Measurements from ENCODE around the gene LRRC75A.
"Not testable (repeated sequence)": the region's sequence is repeated elsewhere in the genome, so short reads cannot be mapped to it uniquely, and the experiment has no call there.

Gene LRRC75A

GRCh38 chr17:16455997-16456741 is 35.8 kb downstream of the LRRC75A start:
- no peak for DNase-seq (ENCODE audit: low read depth)
- no peak for TF ChIP-seq CTCF (IDR thresholded peaks at IDR 0.05; ENCODE audit: low read depth, low read length, missing control alignments)
- no peak overlapping the region for H3K4me3 ChIP-seq (ENCODE audit: low read depth, low read length)

- no peak for TF ChIP-seq CTCF (IDR thresholded peaks at IDR 0.05; ENCODE audit: low read depth, low read length, missing control alignments)
- no peak for DNase-seq (ENCODE audit: low read depth)
These were observed 38.5 kb downstream of the LRRC75A start for GRCh38 chr17:16453493-16453851.

GRCh38 chr17:16452268-16452667 is 39.7 kb downstream of the LRRC75A start:
- H3K4me3 ChIP-seq (ENCODE audit: low read depth, low read length); DNase-seq (ENCODE audit: low read depth): not testable (repeated sequence)

More at GRCh38 chr17:16453493-16453851, 38.5 kb downstream of the LRRC75A start:
- no peak overlapping the region for H3K4me3 ChIP-seq (ENCODE audit: low read depth, low read length)

GRCh38 chr17:16450028-16450427 is 42.0 kb downstream of the LRRC75A start:
- TF ChIP-seq CTCF (IDR thresholded peaks at IDR 0.05; ENCODE audit: low read depth, low read length, missing control alignments) = no peak
- no peak for DNase-seq (ENCODE audit: low read depth)
- H3K4me3 ChIP-seq (ENCODE audit: low read depth, low read length) = no peak overlapping the region

GRCh38 chr17:16449121-16449570 is 42.8 kb downstream of the LRRC75A start:
- TF ChIP-seq CTCF (IDR thresholded peaks at IDR 0.05; ENCODE audit: low read depth, low read length, missing control alignments) = no peak
- no peak for DNase-seq (ENCODE audit: low read depth)

GRCh38 chr17:16448490-16448889 is 43.5 kb downstream of the LRRC75A start:
- TF ChIP-seq CTCF (IDR thresholded peaks at IDR 0.05; ENCODE audit: low read depth, low read length, missing control alignments) = no peak
- no peak overlapping the region for H3K4me3 ChIP-seq (ENCODE audit: low read depth, low read length)
- DNase-seq (ENCODE audit: low read depth) = no peak

More at GRCh38 chr17:16449121-16449570, 42.8 kb downstream of the LRRC75A start:
- H3K4me3 ChIP-seq (ENCODE audit: low read depth, low read length) = no peak overlapping the region

- TF ChIP-seq CTCF (IDR thresholded peaks at IDR 0.05; ENCODE audit: low read depth, low read length, missing control alignments) = no peak
- DNase-seq (ENCODE audit: low read depth) = no peak
- H3K4me3 ChIP-seq (ENCODE audit: low read depth, low read length) = no peak overlapping the region
These were observed 44.3 kb downstream of the LRRC75A start for GRCh38 chr17:16447676-16448075.

Data from GM12864 (cell line).